ENCODE measurements around the gene FCN2.
A peak's percentile ranks its signal among the peaks of the same experiment; 100 is the strongest.

FCN2 gene

DNA sequence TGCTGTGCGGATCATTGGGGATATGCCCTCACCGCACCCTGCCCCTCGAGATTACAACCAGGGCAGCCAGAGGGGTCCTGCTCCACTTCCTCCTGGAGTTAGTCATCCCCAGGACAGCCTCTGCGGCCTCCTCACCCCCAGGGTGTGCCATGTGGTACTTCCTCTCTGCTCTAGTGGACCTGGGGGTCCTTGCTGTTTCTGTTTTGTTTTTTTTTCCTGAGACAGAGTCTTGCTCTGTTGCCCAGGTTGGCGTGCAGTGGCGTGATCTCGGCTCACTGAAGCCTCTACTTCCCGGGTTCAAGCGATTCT, 42.3 kb downstream of the FCN2 start:
- DNase-seq (ENCODE audit: low spot score), result no peak

GRCh38 chr9:134923466-134923865, 42.9 kb downstream of the FCN2 start:
- H3K27ac ChIP-seq (ENCODE audit: poor library complexity, severe bottlenecking), result no peak overlapping the region
- TF ChIP-seq, protein P1, sequence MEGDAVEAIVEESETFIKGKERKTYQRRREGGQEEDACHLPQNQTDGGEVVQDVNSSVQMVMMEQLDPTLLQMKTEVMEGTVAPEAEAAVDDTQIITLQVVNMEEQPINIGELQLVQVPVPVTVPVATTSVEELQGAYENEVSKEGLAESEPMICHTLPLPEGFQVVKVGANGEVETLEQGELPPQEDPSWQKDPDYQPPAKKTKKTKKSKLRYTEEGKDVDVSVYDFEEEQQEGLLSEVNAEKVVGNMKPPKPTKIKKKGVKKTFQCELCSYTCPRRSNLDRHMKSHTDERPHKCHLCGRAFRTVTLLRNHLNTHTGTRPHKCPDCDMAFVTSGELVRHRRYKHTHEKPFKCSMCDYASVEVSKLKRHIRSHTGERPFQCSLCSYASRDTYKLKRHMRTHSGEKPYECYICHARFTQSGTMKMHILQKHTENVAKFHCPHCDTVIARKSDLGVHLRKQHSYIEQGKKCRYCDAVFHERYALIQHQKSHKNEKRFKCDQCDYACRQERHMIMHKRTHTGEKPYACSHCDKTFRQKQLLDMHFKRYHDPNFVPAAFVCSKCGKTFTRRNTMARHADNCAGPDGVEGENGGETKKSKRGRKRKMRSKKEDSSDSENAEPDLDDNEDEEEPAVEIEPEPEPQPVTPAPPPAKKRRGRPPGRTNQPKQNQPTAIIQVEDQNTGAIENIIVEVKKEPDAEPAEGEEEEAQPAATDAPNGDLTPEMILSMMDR (IDR thresholded peaks at IDR 0.05; ENCODE audit: poor library complexity, severe bottlenecking), result no peak
- peaks cover 12% of the 10 kb centered on the region for H3K27me3 ChIP-seq (ENCODE audit: insufficient read depth, poor library complexity, severe bottlenecking)

More for the DNA sequence above, 42.3 kb downstream of the FCN2 start:
- ATAC-seq (ENCODE audit: low read depth), result no peak
- H3K4me3 ChIP-seq (ENCODE audit: severe bottlenecking), result no peak overlapping the region
- no peak overlapping the region for H3K27ac ChIP-seq (ENCODE audit: poor library complexity, severe bottlenecking)
- TF ChIP-seq, protein P1 (IDR thresholded peaks at IDR 0.05; ENCODE audit: poor library complexity, severe bottlenecking), result no peak
- no peaks in the 10 kb centered on the region for H3K4me1 ChIP-seq (ENCODE audit: insufficient read depth, poor library complexity, severe bottlenecking)
- H3K27me3 ChIP-seq (ENCODE audit: insufficient read depth, poor library complexity, severe bottlenecking), result peaks cover 8% of the 10 kb centered on the region
- H3K36me3 ChIP-seq (ENCODE audit: low read depth), result no peaks in the 10 kb centered on the region
- H3K9me3 ChIP-seq (ENCODE audit: severe bottlenecking), result peaks cover 4% of the 10 kb centered on the region

DNA sequence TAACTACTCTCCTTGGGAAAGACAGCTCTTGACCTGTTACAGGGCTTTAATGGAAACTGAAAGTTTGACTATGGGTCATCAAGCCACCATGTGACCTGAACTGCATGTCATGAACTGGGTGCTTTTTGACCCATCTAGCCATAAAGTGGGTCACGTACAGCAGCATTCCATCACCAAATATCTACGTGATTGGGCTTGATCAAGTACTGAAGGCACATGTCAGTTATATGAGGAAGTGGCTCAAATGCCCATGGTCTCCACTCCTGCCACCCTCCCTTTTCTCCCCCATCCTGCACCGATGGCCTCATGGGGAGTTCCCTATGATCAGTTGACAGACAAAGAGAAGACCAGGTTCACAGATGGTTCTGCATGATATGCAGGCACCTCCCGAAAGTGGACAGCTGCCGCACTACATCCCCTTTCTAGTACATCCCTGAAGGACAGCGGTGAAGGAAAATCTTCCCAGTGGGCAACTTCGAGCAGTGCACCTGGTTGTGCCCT, 44.5 kb downstream of the FCN2 start:
- no peaks in the 10 kb centered on the region for H3K9me3 ChIP-seq (ENCODE audit: severe bottlenecking)
- TF ChIP-seq, protein P1 (IDR thresholded peaks at IDR 0.05; ENCODE audit: poor library complexity, severe bottlenecking), result no peak

More at GRCh38 chr9:134923466-134923865, 42.9 kb downstream of the FCN2 start:
- no peak for ATAC-seq (ENCODE audit: low read depth)
- DNase-seq (ENCODE audit: low spot score), result no peak
- H3K4me1 ChIP-seq (ENCODE audit: insufficient read depth, poor library complexity, severe bottlenecking), result no peaks in the 10 kb centered on the region
- H3K36me3 ChIP-seq (ENCODE audit: low read depth), result no peaks in the 10 kb centered on the region
- H3K9me3 ChIP-seq (ENCODE audit: severe bottlenecking), result peaks cover 4% of the 10 kb centered on the region
- H3K4me3 ChIP-seq (ENCODE audit: severe bottlenecking), result no peak overlapping the region

GRCh38 chr9:134928436-134929192, 48.0 kb downstream of the FCN2 start:
- no peaks in the 10 kb centered on the region for H3K9me3 ChIP-seq (ENCODE audit: severe bottlenecking)
- TF ChIP-seq, protein P1 (IDR thresholded peaks at IDR 0.05; ENCODE audit: poor library complexity, severe bottlenecking), result no peak
- peak; percentile 49 for DNase-seq (ENCODE audit: low spot score)
- no peak for ATAC-seq (ENCODE audit: low read depth)
- peaks cover 41% of the 10 kb centered on the region for H3K27me3 ChIP-seq (ENCODE audit: insufficient read depth, poor library complexity, severe bottlenecking)
- no peaks in the 10 kb centered on the region for H3K36me3 ChIP-seq (ENCODE audit: low read depth)
- H3K27ac ChIP-seq (ENCODE audit: poor library complexity, severe bottlenecking), result no peak overlapping the region
- H3K4me3 ChIP-seq (ENCODE audit: severe bottlenecking), result no peak overlapping the region
- H3K4me1 ChIP-seq (ENCODE audit: insufficient read depth, poor library complexity, severe bottlenecking), result no peaks in the 10 kb centered on the region

More for the DNA sequence above, 44.5 kb downstream of the FCN2 start:
- Histone ChIP-seq H3K4me3 (ENCODE audit: severe bottlenecking) (no peak overlapping the region), H3K4me1 (ENCODE audit: insufficient read depth, poor library complexity, severe bottlenecking) (no peaks in the 10 kb centered on the region), H3K27me3 (ENCODE audit: insufficient read depth, poor library complexity, severe bottlenecking) (peaks cover 14% of the 10 kb centered on the region), H3K36me3 (ENCODE audit: low read depth) (no peaks in the 10 kb centered on the region), H3K27ac (ENCODE audit: poor library complexity, severe bottlenecking) (no peak overlapping the region)
- ATAC-seq (ENCODE audit: low read depth), result no peak
- peak; percentile 9 for DNase-seq (ENCODE audit: low spot score)

Data from RWPE2 (cell line).